Keratinocyte (primary cell): ENCODE data around the gene PLAA. TPM values are rescaled to one million over a fixed set of nuclear protein-coding genes. Genes with fewer than 3 reads are reported as not detected.

Source experiments
- DNase-seq: peaks from one replicate; pipeline ENCODE4 v3.0.0-alpha.2; 2011; ENCODE audit warnings: low read depth, missing footprints, low spot score
- FAIRE-seq: peaks from 2 replicates; lab custom pipeline; 2011; peaks lifted over from hg19 to GRCh38; lab: Jason Lieb, UNC
- H2AFZ ChIP-seq: 2 replicates; pipeline ENCODE4 v1.6.0; 2012; ENCODE audit warnings: low read length, control low read depth, inconsistent platforms; ENCODE audit not compliant: control insufficient read depth
- H3K27ac ChIP-seq: 2 replicates; pipeline ENCODE4 v1.5.1; 2011; ENCODE audit warnings: low read length; ENCODE audit not compliant: control insufficient read depth, insufficient read depth
- H3K27me3 ChIP-seq: 3 replicates; pipeline ENCODE4 v1.6.0; 2011; ENCODE audit warnings: low read length; ENCODE audit not compliant: control insufficient read depth, insufficient read depth; ENCODE audit errors: extremely low read depth
- H3K36me3 ChIP-seq, 2 experiments: 2 replicates in 1 of 2; 3 replicates in 1 of 2; pipeline ENCODE4 v1.5.1; 2011; ENCODE audit warnings: low read length in 2 of 2, mild to moderate bottlenecking in 1 of 2; ENCODE audit not compliant: control insufficient read depth in 2 of 2, insufficient read depth in 2 of 2; ENCODE audit errors: extremely low read depth in 1 of 2
- H3K4me1 ChIP-seq: 3 replicates; pipeline ENCODE4 v1.5.1; 2011; ENCODE audit warnings: low read length; ENCODE audit not compliant: control insufficient read depth, insufficient read depth; ENCODE audit errors: extremely low read depth
- H3K4me2 ChIP-seq: 3 replicates; pipeline ENCODE4 v1.6.0; 2011; ENCODE audit warnings: low read depth, low read length; ENCODE audit not compliant: control insufficient read depth, insufficient read depth; ENCODE audit errors: extremely low read depth
- H3K4me3 ChIP-seq, 3 experiments: fragments of 200-600 bp in 1 of 3; sonication (generic) in 1 of 3; 2 replicates in 2 of 3; 3 replicates in 1 of 3; pipeline ENCODE4 v1.5.1; 2011 to 2016; ENCODE audit warnings: low read length in 3 of 3, mild to moderate bottlenecking in 3 of 3, control low read depth in 2 of 3, inconsistent platforms in 1 of 3, low read depth in 1 of 3, mixed read lengths in 1 of 3, mixed run types in 1 of 3, moderate library complexity in 1 of 3; ENCODE audit not compliant: control insufficient read depth in 2 of 3, insufficient read depth in 2 of 3; ENCODE audit errors: extremely low read depth in 1 of 3
- H3K79me2 ChIP-seq: 2 replicates; pipeline ENCODE4 v1.6.0; 2012; ENCODE audit warnings: low read length; ENCODE audit not compliant: control insufficient read depth, insufficient read depth
- H3K9ac ChIP-seq: 3 replicates; pipeline ENCODE4 v1.6.0; 2011; ENCODE audit warnings: low read length; ENCODE audit not compliant: control insufficient read depth, insufficient read depth; ENCODE audit errors: extremely low read depth
- H3K9me1 ChIP-seq: 3 replicates; pipeline ENCODE4 v1.6.0; 2011; ENCODE audit warnings: low read length; ENCODE audit not compliant: control insufficient read depth, insufficient read depth; ENCODE audit errors: extremely low read depth
- H3K9me3 ChIP-seq: 2 replicates; pipeline ENCODE4 v1.5.1; 2012; ENCODE audit warnings: low read depth, low read length; ENCODE audit not compliant: control insufficient read depth
- H4K20me1 ChIP-seq: 3 replicates; pipeline ENCODE4 v1.6.0; 2011; ENCODE audit warnings: low read length; ENCODE audit not compliant: control insufficient read depth, insufficient read depth; ENCODE audit errors: extremely low read depth
- CTCF ChIP-seq, 3 experiments: IDR thresholded peaks in 1 of 3; conservative IDR thresholded peaks in 1 of 3; optimal IDR thresholded peaks in 1 of 3; 2 replicates in 2 of 3; 3 replicates in 1 of 3; pipeline versions ENCODE3 to v1.5.1; 2011; ENCODE audit warnings: low read length in 3 of 3, mild to moderate bottlenecking in 3 of 3, moderate library complexity in 2 of 3, control low read depth in 1 of 3, inconsistent platforms in 1 of 3; ENCODE audit not compliant: insufficient read depth in 2 of 3; ENCODE audit errors: extremely low read depth in 1 of 3
- EZH2 ChIP-seq: IDR thresholded peaks from one replicate; pipeline ENCODE4 v1.6.1; 2012; ENCODE audit warnings: inconsistent platforms, mild to moderate bottlenecking, low read length, moderate library complexity
- dilution Hi-C: fragments of 300-500 bp; cut with MboI; formaldehyde crosslinking; loops from one replicate; pipeline ENCODE4 v1.7.0; 2020; ENCODE audit warnings: low sequenced_read_pairs; ENCODE audit not compliant: extremely low pct_ligation_motif_present
- polyA plus RNA-seq, 5 experiments: library from polyadenylated mRNA; depleted of rRNA in 3 of 5; stranded (reverse) in 3 of 5; stranded (forward) in 1 of 5; unstranded in 1 of 5; fragments of >200 nt; gene quantifications; 1 replicate in 1 of 5; 2 replicates in 3 of 5; 3 replicates in 1 of 5; pipeline versions ENCODE4 v1.2.1 to v1.2.3, GENCODE V29; 2011 to 2012; ENCODE audit warnings: missing spikeins in 2 of 5, low read depth in 1 of 5, low replicate concordance in 1 of 5

PLAA gene
- polyA plus RNA-seq, 1 donor (not counting 4 experiments of a cell fraction or from before 2014, with no cell fraction given) = 30.3 TPM

DNA sequence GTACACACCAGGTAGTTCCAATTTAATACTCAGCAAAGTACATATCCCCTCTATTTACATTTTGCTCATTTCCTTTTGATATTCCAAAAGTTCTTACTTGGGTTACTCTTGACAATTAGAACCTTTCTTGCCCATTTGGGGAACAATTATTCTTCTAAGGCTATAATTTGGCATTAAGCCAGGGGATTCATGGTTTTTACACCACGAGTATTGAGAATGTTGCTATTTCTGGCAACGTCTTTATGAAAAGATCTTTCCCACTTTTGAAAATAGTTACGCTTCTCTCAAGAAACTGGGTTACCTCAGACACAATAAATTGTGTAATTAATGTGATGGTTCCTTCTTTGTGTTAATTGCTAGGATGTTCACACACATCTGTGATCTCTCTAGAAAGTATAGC, 43.0 kb downstream of the PLAA start:
- no peaks in the 10 kb centered on the region for H3K79me2 ChIP-seq
- dilution Hi-C loops = no loop called here
- FAIRE-seq = no peak

GRCh38 chr9:26893030-26893676, 53.9 kb downstream of the PLAA start:
- TF ChIP-seq EZH2 (no peak), CTCF (optimal IDR thresholded peaks at IDR 0.05 in 1 of 3, IDR thresholded peaks at IDR 0.05 in 1 of 3, conservative IDR thresholded peaks at IDR 0.05 in 1 of 3; ENCODE audit: extremely low read depth in 1 of 3, insufficient read depth in 2 of 3, low read length in 3 of 3) (no peak)
- no peaks in the 10 kb centered on the region for H3K36me3 ChIP-seq
- no peak for FAIRE-seq
- H3K27me3 ChIP-seq = no peaks in the 10 kb centered on the region
- peak overlapping the region; percentile 90 for H3K9ac ChIP-seq
- H4K20me1 ChIP-seq = no peaks in the 10 kb centered on the region
- H3K9me1 ChIP-seq = no peaks in the 10 kb centered on the region
- peaks cover 34% of the 10 kb centered on the region for H3K79me2 ChIP-seq
- no peaks in the 10 kb centered on the region for H3K4me1 ChIP-seq
- DNase-seq = no peak
- peak overlapping the region; percentile 89 for H3K4me2 ChIP-seq
- dilution Hi-C loops = no loop called here
- peak overlapping the region; percentile 100 for H2AFZ ChIP-seq
- peak overlapping the region; percentile 93 for H3K27ac ChIP-seq
- no peaks in the 10 kb centered on the region for H3K9me3 ChIP-seq
- peak overlapping the region; percentile 69 to 99 (median 82) for H3K4me3 ChIP-seq

More for the DNA sequence above, 43.0 kb downstream of the PLAA start:
- no peak for DNase-seq
- H3K36me3 ChIP-seq = peaks cover 6% of the 10 kb centered on the region in 2 experiments
- H4K20me1 ChIP-seq = no peaks in the 10 kb centered on the region
- no peaks in the 10 kb centered on the region for H3K27me3 ChIP-seq
- H3K4me1 ChIP-seq = no peaks in the 10 kb centered on the region
- no peak overlapping the region for H3K4me3 ChIP-seq
- no peaks in the 10 kb centered on the region for H3K9me1 ChIP-seq
- no peak overlapping the region for H3K27ac ChIP-seq
- TF ChIP-seq CTCF (optimal IDR thresholded peaks at IDR 0.05 in 1 of 3, IDR thresholded peaks at IDR 0.05 in 1 of 3, conservative IDR thresholded peaks at IDR 0.05 in 1 of 3; ENCODE audit: extremely low read depth in 1 of 3, insufficient read depth in 2 of 3, low read length in 3 of 3) = no peak
- no peak for TF ChIP-seq EZH2
- H3K4me2 ChIP-seq = no peak overlapping the region
- no peak overlapping the region for H3K9ac ChIP-seq
- H3K9me3 ChIP-seq = no peaks in the 10 kb centered on the region
- no peak overlapping the region for H2AFZ ChIP-seq
